Kidney epithelial cell (primary cell): Measurements from ENCODE around the gene GPC1. TPM values are rescaled to one million over a fixed set of nuclear protein-coding genes. Genes with fewer than 3 reads are reported as not detected.

Experiments used
- DNase-seq: peaks from one replicate; pipeline ENCODE4 v3.0.0-alpha.2; 2010; ENCODE audit warnings: low read depth
- H3K27me3 ChIP-seq: 2 replicates; pipeline ENCODE4 v1.6.0; 2011; ENCODE audit warnings: low read length; ENCODE audit not compliant: control insufficient read depth, insufficient read depth
- H3K36me3 ChIP-seq: 2 replicates; pipeline ENCODE4 v1.5.1; 2011; ENCODE audit warnings: low read length; ENCODE audit not compliant: control insufficient read depth, insufficient read depth
- H3K4me3 ChIP-seq: 2 replicates; pipeline ENCODE4 v1.5.1; 2011; ENCODE audit warnings: low read depth, mild to moderate bottlenecking, control low read depth, low read length
- total RNA-seq: library from RNA; depleted of rRNA; stranded (reverse); fragments of >200 nt; gene quantifications from 2 replicates; pipeline ENCODE4 v1.2.3, GENCODE V29; 2015
- TF ChIP-seq, protein P1 (sequence below): IDR thresholded peaks from 2 replicates; pipeline ENCODE4 v1.5.1; 2011; ENCODE audit warnings: mild to moderate bottlenecking, moderate library complexity, low read length, control low read depth, inconsistent platforms; ENCODE audit not compliant: insufficient read depth, poor library complexity, severe bottlenecking

Gene GPC1
- total RNA-seq, 1 donor from 2014 or later, result 75.2 TPM

DNA sequence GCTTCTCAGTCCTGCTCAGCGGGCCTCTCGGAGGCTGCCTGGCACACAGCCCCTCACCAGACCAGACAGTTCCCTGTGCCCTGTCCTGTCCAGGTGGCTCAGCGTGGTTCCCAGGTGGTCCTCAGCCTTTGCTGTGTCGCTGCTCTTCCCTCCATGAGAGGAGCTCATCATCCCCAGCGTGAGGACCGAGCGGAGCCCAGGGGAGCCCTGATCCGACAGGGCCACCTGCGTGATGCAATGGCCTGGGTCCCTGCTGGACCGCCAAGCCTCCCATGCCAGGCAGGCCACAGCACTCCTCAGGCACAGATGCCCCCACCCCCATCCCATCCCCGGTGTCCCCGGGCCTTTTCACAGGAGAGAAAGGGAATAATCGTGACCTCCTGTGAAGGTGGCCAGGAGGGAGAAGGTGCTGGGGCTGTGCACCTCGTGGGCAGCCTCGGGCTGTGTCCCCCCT is 4.3 kb downstream of the GPC1 start:
- H3K4me3 ChIP-seq, result no peak overlapping the region
- H3K36me3 ChIP-seq, result no peaks in the 10 kb centered on the region
- DNase-seq, result no peak
- H3K27me3 ChIP-seq, result peaks cover 2% of the 10 kb centered on the region
- TF ChIP-seq, protein P1, sequence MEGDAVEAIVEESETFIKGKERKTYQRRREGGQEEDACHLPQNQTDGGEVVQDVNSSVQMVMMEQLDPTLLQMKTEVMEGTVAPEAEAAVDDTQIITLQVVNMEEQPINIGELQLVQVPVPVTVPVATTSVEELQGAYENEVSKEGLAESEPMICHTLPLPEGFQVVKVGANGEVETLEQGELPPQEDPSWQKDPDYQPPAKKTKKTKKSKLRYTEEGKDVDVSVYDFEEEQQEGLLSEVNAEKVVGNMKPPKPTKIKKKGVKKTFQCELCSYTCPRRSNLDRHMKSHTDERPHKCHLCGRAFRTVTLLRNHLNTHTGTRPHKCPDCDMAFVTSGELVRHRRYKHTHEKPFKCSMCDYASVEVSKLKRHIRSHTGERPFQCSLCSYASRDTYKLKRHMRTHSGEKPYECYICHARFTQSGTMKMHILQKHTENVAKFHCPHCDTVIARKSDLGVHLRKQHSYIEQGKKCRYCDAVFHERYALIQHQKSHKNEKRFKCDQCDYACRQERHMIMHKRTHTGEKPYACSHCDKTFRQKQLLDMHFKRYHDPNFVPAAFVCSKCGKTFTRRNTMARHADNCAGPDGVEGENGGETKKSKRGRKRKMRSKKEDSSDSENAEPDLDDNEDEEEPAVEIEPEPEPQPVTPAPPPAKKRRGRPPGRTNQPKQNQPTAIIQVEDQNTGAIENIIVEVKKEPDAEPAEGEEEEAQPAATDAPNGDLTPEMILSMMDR, result no peak

DNA sequence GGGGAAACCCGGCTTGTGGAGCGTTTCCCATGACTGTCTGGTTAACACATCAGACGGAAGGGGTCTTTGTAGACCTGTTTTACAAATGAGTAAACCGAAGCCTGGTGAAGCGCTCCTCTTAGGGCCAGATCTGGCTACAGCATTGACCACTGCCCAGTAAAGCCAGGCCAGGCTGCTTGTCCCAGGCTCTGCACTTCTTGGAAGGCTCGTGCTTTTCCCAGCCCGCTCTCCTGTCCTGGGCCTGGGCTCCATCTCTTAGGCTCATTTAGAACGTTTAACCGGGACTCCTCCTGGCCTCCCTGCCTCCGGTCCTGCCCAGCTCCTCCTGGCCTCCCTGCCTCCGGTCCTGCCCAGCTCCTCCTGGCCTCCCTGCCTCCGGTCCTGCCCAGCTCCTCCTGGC is 4.8 kb downstream of the GPC1 start:
- peaks cover 2% of the 10 kb centered on the region for H3K27me3 ChIP-seq
- no peaks in the 10 kb centered on the region for H3K36me3 ChIP-seq
- no peak overlapping the region for H3K4me3 ChIP-seq
- DNase-seq, result no peak
- TF ChIP-seq, protein P1, result no peak

DNA sequence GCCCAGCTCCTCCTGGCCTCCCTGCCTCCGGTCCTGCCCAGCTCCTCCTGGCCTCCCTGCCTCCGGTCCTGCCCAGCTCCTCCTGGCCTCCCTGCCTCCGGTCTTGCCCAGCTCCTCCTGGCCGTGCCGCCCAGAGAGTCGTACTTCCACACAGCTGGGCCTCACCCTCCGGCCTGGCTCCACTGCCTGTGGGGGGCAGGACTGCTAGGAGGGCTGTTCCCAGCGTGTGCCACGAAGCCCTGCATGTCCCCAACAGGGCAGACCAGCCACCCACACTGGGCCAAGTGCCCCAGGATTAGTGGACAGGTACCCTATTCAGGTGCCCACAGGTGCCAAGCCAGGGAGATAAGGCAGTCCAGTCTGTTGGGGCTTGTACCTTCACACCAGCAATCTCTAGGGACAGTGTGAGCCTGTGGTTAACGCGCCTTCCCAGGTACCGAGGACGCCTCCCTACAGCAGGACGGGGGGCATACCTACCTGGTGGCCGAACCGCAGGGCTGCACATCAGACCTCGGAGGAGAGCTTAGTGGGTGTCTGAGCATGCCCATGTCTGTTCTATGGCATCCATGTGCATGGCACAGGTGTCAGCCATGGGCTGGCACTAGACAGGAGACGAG is 5.3 kb downstream of the GPC1 start:
- DNase-seq, result no peak
- no peak overlapping the region for H3K4me3 ChIP-seq
- TF ChIP-seq, protein P1, result no peak

DNA sequence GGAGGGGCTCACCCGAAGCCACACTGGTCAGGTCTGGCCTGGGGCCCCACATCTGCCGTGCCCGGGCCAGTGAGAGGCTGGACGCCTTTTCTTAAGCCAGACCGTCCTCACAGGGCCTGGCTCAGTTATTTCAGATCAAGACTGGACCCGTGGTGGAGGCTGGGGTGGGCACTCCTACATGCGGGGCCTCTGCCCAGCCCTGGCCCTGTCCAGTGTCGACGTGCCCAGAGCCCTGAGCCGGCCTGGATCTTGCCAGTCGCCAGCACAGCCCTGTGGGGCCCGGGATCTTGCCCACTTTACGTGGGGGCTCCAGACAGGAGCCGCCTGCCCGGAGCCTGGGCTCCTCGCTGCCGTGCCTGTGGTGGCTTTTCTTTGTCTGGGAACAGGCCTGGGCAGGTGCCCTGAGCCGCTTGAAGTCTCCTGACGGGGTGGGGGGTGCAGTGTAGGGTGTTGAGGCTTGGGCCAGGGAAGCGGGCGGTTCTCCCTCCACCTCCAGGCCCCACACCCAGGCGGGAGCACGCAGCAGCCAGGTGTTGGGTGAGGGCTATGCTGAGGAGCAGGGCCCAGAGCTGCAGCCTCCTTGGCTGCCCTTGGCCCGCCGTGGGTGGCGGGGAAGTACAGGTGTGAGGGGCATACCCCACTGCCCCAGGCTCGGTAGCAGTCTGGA is 6.0 kb downstream of the GPC1 start:
- H3K27me3 ChIP-seq, result peaks cover 2% of the 10 kb centered on the region
- H3K4me3 ChIP-seq, result no peak overlapping the region
- no peak for DNase-seq
- no peaks in the 10 kb centered on the region for H3K36me3 ChIP-seq
- TF ChIP-seq, protein P1, result no peak

More for the DNA sequence above, 5.3 kb downstream of the GPC1 start:
- Histone ChIP-seq H3K27me3 (peaks cover 2% of the 10 kb centered on the region), H3K36me3 (no peaks in the 10 kb centered on the region)

DNA sequence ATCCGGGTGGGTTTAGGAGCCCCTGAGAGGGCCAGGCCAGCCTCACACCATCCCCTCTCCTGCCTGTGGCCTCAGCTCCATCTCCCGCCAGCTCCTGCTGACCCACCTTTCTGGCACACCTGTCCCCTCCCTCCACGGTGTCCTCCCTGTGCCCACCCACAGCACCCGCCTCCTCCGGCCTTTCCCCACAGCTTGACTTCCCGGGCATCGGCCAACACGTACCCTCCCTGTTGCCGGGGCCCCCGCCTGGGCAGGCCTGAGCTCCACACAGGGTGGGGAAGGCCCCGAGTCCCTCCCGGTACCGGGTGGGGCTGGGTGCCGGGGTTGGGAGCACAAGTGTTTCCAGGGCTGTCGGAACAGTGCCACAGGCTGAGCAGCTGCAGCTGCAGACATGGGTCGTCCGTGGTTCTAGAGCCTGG is 6.5 kb downstream of the GPC1 start:
- Histone ChIP-seq H3K36me3 (no peaks in the 10 kb centered on the region), H3K4me3 (no peak overlapping the region), H3K27me3 (peaks cover 2% of the 10 kb centered on the region)
- DNase-seq, result no peak
- TF ChIP-seq, protein P1, result no peak
